Measurements from ENCODE around the gene TMEM238. TPM values are rescaled to one million over a fixed set of nuclear protein-coding genes. Genes with fewer than 3 reads are reported as not detected.

The TMEM238 gene
- total RNA-seq, 1 experiment from 2014 or later, result 22.8 TPM

DNA sequence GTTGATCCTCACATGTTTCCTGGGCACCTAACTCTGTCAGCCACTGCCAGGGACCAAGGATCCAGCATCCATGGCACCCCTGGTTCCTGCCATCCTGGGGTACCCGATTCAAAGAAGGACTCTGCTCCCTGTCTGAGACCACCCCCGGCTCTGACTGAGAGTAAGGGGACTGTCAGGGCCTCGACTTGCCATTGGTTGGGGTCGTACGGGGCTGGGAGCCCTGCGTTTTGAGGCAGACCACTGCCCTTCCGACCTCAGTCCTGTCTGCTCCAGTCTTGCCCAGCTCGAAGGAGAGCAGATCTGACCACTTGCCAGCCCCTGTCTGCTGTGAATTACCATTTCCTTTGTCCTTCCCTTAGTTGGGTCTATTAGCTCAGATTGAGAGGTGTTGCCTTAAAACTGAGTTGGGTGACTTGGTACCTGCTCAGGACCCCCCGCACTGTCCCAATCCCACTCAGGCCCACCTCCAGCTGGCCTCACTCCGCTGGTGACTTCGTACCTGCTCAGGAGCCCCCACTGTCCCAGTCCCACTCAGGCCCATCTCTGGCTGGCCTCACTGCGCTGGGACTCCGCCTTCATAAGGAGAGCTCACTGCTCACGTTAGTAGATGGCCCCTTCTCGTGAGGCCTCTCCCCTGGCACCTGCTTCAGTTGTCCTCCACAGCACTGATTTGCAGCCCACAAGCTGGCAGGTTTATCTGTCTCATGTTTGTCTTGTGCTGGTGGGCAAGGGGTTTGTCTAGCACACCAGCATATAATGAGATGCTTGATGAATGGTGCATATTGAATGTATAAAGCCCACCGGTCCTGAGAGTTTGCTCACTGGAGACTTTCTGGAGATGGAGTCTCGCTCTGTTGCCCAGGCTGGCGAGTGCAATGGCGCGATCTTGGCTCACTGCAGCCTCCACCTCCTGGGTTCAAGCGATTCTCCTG is 5.6 kb upstream of the TMEM238 start:
- intact Hi-C loops (cut with micrococcal nuclease), result loop anchor here (5.0 to 10.0 kb wide), 2 partner anchors 97 to 175 kb away; no protein-coding TSS in a partner anchor
- Histone ChIP-seq H3K9me2 (replicated peaks; ENCODE audit: low read length) (no peaks in the 10 kb centered on the region), H3F3A (ENCODE audit: low read length, unreplicated experiment) (peaks cover 7% of the 10 kb centered on the region), H3K27me3 (ENCODE audit: low read length) (no peaks in the 10 kb centered on the region), H3K9me3 (ENCODE audit: low read length) (no peaks in the 10 kb centered on the region), H3K4me3 (ENCODE audit: low read length) (no peak overlapping the region), H3K9ac (ENCODE audit: low read length) (no peak overlapping the region), H2AFZ (ENCODE audit: low read length) (no peak overlapping the region), H4K20me1 (ENCODE audit: low read length) (peaks cover 54% of the 10 kb centered on the region), H3K79me2 (ENCODE audit: low read length) (peaks cover 45% of the 10 kb centered on the region), H3K4me2 (ENCODE audit: low read length) (no peak overlapping the region), H3K27ac (ENCODE audit: low read length) (no peak overlapping the region), H3K36me3 (ENCODE audit: low read depth, low read length) (peaks cover 36% of the 10 kb centered on the region), H3K4me1 (ENCODE audit: insufficient read depth, low read length) (peaks cover 23% of the 10 kb centered on the region)
- TF ChIP-seq EZH2 (IDR thresholded peaks at IDR 0.05; ENCODE audit: low read length, unreplicated experiment) (no peak), EZH2phosphoT487 (IDR thresholded peaks at IDR 0.05; ENCODE audit: borderline replicate concordance, low read length) (no peak)
- TF ChIP-seq, protein P1, sequence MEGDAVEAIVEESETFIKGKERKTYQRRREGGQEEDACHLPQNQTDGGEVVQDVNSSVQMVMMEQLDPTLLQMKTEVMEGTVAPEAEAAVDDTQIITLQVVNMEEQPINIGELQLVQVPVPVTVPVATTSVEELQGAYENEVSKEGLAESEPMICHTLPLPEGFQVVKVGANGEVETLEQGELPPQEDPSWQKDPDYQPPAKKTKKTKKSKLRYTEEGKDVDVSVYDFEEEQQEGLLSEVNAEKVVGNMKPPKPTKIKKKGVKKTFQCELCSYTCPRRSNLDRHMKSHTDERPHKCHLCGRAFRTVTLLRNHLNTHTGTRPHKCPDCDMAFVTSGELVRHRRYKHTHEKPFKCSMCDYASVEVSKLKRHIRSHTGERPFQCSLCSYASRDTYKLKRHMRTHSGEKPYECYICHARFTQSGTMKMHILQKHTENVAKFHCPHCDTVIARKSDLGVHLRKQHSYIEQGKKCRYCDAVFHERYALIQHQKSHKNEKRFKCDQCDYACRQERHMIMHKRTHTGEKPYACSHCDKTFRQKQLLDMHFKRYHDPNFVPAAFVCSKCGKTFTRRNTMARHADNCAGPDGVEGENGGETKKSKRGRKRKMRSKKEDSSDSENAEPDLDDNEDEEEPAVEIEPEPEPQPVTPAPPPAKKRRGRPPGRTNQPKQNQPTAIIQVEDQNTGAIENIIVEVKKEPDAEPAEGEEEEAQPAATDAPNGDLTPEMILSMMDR (conservative IDR thresholded peaks at IDR 0.05; ENCODE audit: low read depth, low read length), result no peak
- no TSS peak for BruUV-seq (replicated peaks)
- POLR2A ChIA-PET (ENCODE audit: unreplicated experiment), result no interaction called here
- no peak for ATAC-seq
- DNase-seq, result no peak
- CTCF ChIA-PET, result no interaction called here

DNA sequence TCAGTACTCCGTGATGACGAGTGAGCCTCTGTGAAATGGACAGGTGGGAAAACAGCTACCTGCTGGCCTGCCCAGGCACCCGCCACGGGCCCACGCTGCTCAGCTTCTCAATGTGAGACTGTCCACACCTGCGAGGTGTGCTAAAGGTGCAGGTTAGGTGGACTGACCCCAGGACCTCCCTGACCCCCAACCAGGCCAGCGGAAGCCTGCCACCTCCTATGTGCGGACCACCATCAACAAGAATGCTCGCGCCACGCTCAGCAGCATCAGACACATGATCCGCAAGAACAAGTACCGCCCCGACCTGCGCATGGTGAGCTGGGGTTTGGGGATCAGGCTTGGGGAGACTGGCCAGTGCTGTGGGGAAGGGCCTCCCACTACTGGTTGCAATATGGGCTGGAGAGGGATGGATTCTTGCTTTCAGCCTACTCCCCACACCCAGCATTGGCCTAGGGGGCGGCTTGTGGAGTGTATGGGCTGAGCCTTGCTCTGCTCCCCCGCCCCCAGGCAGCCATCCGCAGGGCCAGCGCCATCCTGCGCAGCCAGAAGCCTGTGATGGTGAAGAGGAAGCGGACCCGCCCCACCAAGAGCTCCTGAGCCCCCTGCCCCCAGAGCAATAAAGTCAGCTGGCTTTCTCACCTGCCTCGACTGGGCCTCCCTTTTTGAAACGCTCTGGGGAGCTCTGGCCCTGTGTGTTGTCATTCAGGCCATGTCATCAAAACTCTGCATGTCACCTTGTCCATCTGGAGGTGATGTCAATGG is 3.8 kb upstream of the TMEM238 start:
- no peaks in the 10 kb centered on the region for H3K9me3 ChIP-seq (ENCODE audit: low read length)
- H3K4me2 ChIP-seq (ENCODE audit: low read length), result peak overlapping the region; percentile 90
- peak overlapping the region; percentile 95 for H3K9ac ChIP-seq (ENCODE audit: low read length)
- H4K20me1 ChIP-seq (ENCODE audit: low read length), result peaks cover 54% of the 10 kb centered on the region
- ATAC-seq, result no peak
- H3F3A ChIP-seq (ENCODE audit: low read length, unreplicated experiment), result peaks cover 7% of the 10 kb centered on the region
- H3K36me3 ChIP-seq (ENCODE audit: low read depth, low read length), result peaks cover 36% of the 10 kb centered on the region
- peak overlapping the region; percentile 98 for H3K4me3 ChIP-seq (ENCODE audit: low read length)
- no peaks in the 10 kb centered on the region for H3K27me3 ChIP-seq (ENCODE audit: low read length)
- no peaks in the 10 kb centered on the region for H3K9me2 ChIP-seq (replicated peaks; ENCODE audit: low read length)
- ChIA-PET POLR2A (ENCODE audit: unreplicated experiment) (no interaction called here), CTCF (no interaction called here)
- H2AFZ ChIP-seq (ENCODE audit: low read length), result no peak overlapping the region
- DNase-seq, result no peak
- intact Hi-C loops (cut with micrococcal nuclease), result loop anchor here (5.0 to 10.0 kb wide), 2 partner anchors 96 to 173 kb away; no protein-coding TSS in a partner anchor
- no peak overlapping the region for H3K27ac ChIP-seq (ENCODE audit: low read length)
- BruUV-seq (replicated peaks), result no TSS peak
- TF ChIP-seq EZH2 (IDR thresholded peaks at IDR 0.05; ENCODE audit: low read length, unreplicated experiment) (no peak), EZH2phosphoT487 (IDR thresholded peaks at IDR 0.05; ENCODE audit: borderline replicate concordance, low read length) (no peak)
- TF ChIP-seq, protein P1 (conservative IDR thresholded peaks at IDR 0.05; ENCODE audit: low read depth, low read length), result no peak
- H3K4me1 ChIP-seq (ENCODE audit: insufficient read depth, low read length), result peaks cover 32% of the 10 kb centered on the region
- peaks cover 56% of the 10 kb centered on the region for H3K79me2 ChIP-seq (ENCODE audit: low read length)
